HL-60 (cell line): ENCODE data around the gene IPO11.

Source experiments
- CTCF ChIP-seq: IDR thresholded peaks from one replicate; pipeline ENCODE4 v1.5.1; 2011; ENCODE audit warnings: low read length, control low read depth, inconsistent platforms; ENCODE audit not compliant: insufficient read depth
- GABPA ChIP-seq: IDR thresholded peaks from 2 replicates; pipeline ENCODE4 v1.6.1; 2012; ENCODE audit warnings: low read depth
- REST ChIP-seq: IDR thresholded peaks from 2 replicates; pipeline ENCODE4 v1.6.1; 2012; ENCODE audit warnings: low read depth; ENCODE audit not compliant: insufficient replicate concordance

GRCh38 chr5:62621280-62621679, 208.7 kb downstream of the IPO11 start:
- TF ChIP-seq CTCF: no peak
- TF ChIP-seq REST: no peak
- TF ChIP-seq GABPA: no peak
